Subcutaneous adipose tissue (tissue), 4 donors: ENCODE results near the gene LRRC71. TPM values are rescaled to one million over a fixed set of nuclear protein-coding genes. Genes with fewer than 3 reads are reported as not detected.

Source experiments
- total RNA-seq, 4 donors: library from RNA; depleted of rRNA; stranded (reverse); fragments of >200 nt; gene quantifications; one replicate each; pipeline ENCODE4 v1.1.0, GENCODE V29; 2016
- TF ChIP-seq, protein P1 (sequence below): fragments of 450-650 bp; IDR thresholded peaks from one replicate; pipeline ENCODE4 v1.5.1; 2016; ENCODE audit warnings: low read depth, mild to moderate bottlenecking, control low read depth, antibody characterized with exemption, moderate library complexity

Gene LRRC71
- total RNA-seq, 4 donors from 2014 or later, result 0.94 TPM; not detected in 3

DNA sequence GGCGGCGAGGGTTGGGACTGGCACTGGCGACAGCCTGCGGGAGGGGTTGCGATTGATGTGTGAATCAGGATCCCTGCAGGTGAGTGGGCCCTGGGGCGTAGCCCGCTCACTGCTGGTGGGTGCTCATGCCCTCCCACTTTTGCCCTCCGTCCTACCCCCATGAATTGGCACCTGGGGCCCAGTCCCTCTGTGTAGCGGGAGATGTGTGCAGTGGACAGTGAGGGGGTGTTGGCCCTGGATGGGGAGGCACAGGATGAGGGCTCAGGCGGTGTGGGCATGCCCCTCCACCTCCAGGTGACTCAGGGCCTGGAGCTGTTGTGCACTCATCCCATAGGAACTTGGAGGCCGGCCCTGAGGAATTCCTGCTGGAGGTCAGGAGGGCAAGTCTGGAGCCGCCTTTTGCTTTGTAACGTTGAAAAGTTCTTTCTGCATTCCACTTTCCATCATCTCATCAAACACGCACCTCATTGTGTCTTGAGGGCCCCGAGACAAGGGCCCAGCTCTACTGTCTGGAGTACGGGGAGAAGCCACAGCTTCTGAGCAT lies 23.9 kb upstream of the LRRC71 start:
- TF ChIP-seq, protein P1, sequence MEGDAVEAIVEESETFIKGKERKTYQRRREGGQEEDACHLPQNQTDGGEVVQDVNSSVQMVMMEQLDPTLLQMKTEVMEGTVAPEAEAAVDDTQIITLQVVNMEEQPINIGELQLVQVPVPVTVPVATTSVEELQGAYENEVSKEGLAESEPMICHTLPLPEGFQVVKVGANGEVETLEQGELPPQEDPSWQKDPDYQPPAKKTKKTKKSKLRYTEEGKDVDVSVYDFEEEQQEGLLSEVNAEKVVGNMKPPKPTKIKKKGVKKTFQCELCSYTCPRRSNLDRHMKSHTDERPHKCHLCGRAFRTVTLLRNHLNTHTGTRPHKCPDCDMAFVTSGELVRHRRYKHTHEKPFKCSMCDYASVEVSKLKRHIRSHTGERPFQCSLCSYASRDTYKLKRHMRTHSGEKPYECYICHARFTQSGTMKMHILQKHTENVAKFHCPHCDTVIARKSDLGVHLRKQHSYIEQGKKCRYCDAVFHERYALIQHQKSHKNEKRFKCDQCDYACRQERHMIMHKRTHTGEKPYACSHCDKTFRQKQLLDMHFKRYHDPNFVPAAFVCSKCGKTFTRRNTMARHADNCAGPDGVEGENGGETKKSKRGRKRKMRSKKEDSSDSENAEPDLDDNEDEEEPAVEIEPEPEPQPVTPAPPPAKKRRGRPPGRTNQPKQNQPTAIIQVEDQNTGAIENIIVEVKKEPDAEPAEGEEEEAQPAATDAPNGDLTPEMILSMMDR, result no peak

DNA sequence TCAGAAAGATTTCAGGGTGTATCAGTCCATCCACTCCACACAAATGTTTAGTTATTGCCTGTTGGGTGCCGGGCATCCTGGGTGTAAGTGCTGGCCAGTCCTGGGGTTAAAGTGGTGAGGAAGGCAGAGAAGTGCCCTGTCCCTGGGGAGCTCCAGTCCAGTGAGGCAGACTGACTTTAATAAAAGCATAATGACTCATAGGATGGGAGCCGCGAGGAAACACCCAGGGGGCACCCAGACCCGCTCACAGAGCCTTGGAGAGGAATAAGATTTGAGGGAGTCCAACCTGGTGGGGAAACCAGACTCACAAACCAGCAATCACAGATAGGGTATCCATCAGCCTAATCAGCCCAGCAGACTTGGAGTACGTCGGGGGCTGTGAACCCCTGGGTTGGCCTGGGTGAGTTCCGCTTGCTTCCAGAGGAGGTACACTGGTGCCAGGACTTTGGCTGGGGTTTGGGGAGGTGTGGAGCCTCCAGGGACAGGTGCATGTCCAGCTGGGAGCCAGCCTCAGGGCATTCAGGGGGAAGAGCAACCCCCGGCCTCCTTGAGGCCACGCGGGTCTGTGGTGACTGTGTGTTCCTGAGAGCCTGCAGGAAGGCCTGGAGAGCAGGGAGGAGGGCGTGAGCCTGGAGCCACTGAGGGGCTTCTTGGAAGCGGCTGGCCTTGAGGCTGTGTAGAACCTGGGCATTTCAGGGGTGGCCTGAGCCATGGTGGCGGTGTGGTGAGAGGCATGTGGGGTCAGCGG lies 23.2 kb upstream of the LRRC71 start:
- TF ChIP-seq, protein P1, result no peak

DNA sequence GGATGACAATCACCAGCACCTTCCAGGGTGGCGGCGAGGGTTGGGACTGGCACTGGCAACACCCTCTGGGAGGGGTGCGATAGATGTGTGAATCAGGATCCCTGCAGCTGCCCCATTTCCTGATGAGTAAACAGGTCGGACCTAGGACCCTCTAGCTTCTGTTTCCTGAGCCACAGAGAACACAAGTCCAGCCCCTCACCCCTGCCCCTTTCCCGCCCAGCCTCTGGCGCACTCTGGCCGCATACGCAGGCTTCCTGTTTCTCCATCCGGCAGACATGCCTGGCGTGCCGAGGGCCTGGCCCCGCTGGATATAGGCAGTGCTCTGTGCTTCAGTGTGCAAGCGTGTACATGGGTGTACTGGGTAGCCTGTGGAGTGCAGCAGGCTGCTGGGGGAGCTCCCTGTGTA lies 22.3 kb upstream of the LRRC71 start:
- TF ChIP-seq, protein P1, result no peak

DNA sequence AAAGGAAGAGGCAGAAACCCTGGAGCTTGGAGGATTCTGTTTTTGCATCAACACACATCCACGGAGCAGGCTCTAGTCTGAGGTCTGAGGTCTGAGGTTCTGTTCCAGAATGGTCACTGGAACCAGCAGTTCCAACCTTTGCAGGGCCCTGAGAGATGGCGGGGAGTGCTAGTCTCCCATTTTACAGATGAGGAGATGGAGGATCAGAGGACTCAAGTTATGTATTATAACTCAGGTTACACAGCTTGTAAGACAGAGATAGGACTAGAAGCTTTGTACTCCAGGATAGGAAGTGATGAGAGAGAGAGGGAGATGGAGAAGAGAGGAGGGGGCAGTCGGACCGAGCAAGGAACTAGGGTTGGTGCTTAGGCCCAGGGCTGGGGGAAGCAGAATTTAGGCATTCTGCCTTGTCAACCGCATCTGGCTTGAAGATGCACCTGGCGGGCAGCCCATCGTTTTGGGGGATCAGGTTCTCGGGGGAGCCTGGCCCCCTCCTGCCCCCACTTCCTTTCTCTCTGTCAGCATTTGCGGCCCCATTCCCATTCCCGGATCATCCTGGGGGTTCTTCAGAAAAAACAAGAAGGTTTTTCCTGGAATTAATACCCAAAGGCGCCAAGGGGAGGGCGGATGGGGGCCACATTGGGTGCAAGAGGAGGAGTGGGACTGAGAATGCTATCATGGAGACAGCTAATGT lies 21.3 kb upstream of the LRRC71 start:
- TF ChIP-seq, protein P1, result no peak

DNA sequence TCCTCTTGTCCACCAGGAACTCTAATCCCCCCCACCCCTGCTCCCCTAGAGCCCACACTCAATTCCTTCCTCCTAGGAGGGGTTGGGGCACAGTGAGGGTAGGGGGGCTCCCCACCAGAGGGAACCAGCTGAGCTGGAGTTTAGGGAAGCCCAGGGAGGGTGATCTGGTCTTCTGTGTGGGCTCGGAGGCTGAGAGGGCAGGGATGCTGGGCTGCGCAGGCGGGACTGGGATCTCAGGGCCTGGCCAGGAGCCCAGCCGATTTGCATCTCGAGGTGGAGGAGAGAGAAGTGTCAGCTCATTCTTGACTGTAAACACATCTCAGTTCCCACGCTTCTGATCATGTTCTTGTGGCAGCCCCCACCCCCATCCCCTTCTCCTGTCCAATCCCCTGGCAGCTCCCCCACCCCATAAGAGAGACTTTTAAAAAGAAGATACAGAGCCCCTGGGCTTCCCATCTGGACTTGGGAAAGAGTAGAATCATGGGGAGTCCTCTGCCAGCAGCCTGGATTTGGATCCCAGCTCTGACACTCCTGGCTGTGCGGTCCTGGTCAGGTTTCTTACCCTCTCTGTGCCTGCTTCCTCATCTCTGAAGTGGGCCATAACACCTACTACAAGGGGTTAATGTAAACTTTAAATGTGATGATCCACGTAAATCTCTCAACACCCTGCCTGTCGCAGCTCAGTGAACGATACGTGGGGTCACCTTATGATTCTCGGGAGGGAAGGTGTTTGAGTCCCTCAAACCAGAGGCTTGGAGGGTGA lies 20.3 kb upstream of the LRRC71 start:
- TF ChIP-seq, protein P1, result no peak

DNA sequence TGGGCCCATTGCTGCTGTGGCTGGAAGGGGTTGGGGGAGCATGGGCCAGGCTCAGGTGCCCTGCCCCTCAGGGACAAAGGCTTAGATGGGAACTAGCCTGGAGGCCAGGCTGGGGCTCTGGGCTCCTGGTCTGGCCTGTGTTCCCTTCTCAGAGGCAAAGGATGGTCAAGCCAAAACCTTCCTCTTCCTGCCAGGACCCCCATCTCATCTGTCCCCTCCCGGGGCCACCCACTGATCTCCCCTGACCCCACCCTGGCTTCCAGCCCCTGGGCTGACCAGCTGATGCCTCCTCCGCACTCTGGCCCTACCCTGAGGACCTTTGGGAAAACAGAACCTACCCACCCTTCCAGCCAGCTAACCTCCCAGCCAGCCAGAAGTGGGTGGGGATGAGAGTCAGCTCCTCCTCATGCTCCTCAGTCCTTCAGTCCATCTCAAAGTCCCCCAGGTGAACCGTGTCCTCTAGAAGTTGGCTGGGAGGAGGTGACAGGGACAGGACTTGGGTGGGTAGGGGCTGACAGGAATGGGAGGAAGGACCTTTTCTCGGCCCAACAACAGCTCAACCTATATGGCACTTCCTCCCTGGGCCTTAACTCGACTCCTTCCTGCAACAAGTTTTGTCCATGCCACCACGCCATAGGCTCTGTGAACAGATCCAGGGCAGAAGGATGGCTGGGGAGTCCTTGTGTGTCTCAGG lies 19.4 kb upstream of the LRRC71 start:
- TF ChIP-seq, protein P1, result no peak

DNA sequence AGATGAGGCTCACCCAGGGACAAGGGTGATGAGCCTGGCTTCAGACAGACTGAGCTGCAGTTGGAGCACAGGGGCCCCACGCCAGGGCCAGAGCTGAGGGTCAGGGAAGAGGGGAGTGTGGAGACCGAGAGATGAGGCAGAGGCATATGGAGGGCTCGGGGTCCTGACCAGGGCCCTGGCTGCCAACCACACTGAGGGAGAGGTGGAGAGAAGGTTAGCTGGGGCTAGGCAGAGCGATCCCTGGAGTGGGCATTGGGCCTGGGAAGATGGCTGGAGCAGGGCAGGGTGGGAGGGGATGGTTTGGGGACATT lies 18.9 kb upstream of the LRRC71 start:
- TF ChIP-seq, protein P1, result no peak
